Activated T-helper 17 cell treated with anti-CD3 and anti-CD28 coated beads, Interleukin-2, amount 50 U/mL, for 72 hours (primary cell): ENCODE results near the gene CALML4. TPM values are rescaled to one million over a fixed set of nuclear protein-coding genes. Genes with fewer than 3 reads are reported as not detected.
A peak's percentile ranks its signal among the peaks of the same experiment; 100 is the strongest.
"Not testable (repeated sequence)": the region's sequence is repeated elsewhere in the genome, so short reads cannot be mapped to it uniquely, and the experiment has no call there.

Source experiments
- ATAC-seq: fragments of 150-1000 bp; cut with Tn5 transposase; replicated peaks from 2 replicates; pipeline ENCODE4 v1.10.0; 2021; ENCODE audit warnings: mild to moderate bottlenecking, moderate library complexity
- H3K27ac Mint-ChIP-seq: one replicate; pipeline ENCODE4 v1.8.0; 2022; ENCODE audit warnings: mixed read lengths
- H3K27me3 Mint-ChIP-seq: one replicate; pipeline ENCODE4 v1.8.0; 2022; ENCODE audit warnings: mixed read lengths
- H3K36me3 Mint-ChIP-seq: one replicate; pipeline ENCODE4 v1.8.0; 2022; ENCODE audit warnings: low read depth, mild to moderate bottlenecking, mixed read lengths
- H3K4me1 Mint-ChIP-seq: one replicate; pipeline ENCODE4 v1.8.0; 2022; ENCODE audit warnings: mixed read lengths
- H3K4me3 Mint-ChIP-seq: one replicate; pipeline ENCODE4 v1.8.0; 2022; ENCODE audit warnings: mild to moderate bottlenecking, mixed read lengths
- H3K9me3 Mint-ChIP-seq: one replicate; pipeline ENCODE4 v1.8.0; 2022; ENCODE audit warnings: mixed read lengths
- total RNA-seq, 2 donors: library from RNA; stranded (reverse); gene quantifications; one replicate each; pipeline ENCODE4 v1.2.3, GENCODE V29; 2022

Gene CALML4, protein sequence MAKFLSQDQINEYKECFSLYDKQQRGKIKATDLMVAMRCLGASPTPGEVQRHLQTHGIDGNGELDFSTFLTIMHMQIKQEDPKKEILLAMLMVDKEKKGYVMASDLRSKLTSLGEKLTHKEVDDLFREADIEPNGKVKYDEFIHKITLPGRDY
- total RNA-seq = 10 to 100 TPM in 1 of 2 donors, 1 to 10 TPM in 1; 8.0 to 12.5 TPM

DNA sequence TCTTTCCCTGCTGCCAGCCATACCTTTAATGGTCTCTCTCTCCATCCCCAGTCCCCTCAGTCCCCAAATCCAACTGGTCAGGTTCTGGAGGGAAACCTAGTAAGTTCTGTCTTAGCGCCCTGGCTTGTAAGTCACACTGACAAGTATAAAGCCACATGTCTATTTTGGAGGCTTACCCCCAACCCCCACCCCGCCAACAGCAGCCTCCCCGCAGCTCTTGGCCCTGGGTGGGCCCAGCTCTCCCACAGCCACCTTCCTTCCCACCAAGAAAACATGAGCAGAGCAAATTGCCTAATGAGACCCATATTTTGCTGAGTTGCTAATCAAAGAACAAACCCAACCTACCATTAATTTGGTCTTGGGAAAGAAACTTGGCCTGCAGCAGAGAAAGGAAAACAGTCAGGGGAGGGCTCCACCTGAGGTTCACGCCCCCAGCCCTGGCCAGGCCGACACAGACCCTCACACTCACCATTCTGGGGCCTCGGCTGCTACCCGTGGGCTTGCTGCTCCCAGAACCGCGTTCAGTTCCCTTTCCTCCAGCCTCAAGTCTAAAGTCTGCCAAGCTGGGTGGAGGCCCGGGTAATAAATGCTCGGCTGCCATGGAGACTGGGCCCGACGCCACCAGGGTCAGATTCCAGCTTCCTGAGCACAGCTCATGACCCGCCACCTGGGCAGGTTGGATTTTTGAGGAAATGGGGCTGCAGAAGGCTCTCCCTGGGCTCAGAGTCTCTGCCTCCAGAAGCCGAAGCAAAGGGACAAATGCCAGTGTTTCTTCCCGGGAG, at the start of gene CALML4:
Gene CALML4, minus strand, starts transcription at position 557 of the 782 bp plus-strand sequence. Its CDS starts 85 bp downstream, at position 472.
- H3K4me1 Mint-ChIP-seq = peaks cover 11% of the 10 kb centered on the region
- no peaks in the 10 kb centered on the region for H3K27me3 Mint-ChIP-seq
- no peak within 1 kb of the TSS for H3K27ac Mint-ChIP-seq
- no peak for ATAC-seq
- H3K9me3 Mint-ChIP-seq = no peaks in the 10 kb centered on the region
- H3K36me3 Mint-ChIP-seq = no peaks in the 10 kb centered on the region
- H3K4me3 Mint-ChIP-seq = peak within 1 kb of the TSS; percentile 11

DNA sequence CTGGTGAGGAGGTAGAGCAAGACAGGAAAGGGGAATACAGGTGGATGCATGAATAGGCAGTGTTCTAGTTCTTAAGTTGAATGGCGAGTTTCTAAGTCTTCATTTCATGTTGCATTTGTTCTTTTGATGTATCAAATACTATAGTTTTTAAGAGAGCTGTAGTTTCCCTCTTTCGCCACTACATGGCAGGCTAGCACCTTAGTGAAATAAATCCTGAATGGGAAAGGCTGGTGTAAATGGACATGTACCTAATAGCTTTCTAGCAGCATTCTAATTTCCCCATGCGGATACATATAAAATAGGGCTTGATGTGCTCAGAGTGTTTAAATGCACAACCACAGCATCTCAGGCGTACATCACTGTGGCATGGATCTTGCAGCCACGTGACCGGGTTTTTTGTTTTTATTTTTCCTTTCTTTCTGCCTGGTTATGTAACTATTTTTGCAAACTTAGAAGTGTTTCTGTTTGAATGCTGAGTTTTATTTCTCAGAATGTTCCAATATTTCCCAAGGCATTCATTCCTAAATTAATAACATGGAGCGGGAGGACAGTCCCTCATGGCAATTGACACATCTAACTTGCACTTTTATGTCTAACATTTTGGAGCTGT, 47.9 kb upstream of the CALML4 start:
- H3K9me3 Mint-ChIP-seq = no peaks in the 10 kb centered on the region
- no peak overlapping the region for H3K27ac Mint-ChIP-seq
- H3K27me3 Mint-ChIP-seq = peaks cover 3% of the 10 kb centered on the region
- no peak overlapping the region for H3K4me3 Mint-ChIP-seq
- ATAC-seq = peak; percentile 41
- H3K36me3 Mint-ChIP-seq = no peaks in the 10 kb centered on the region
- no peaks in the 10 kb centered on the region for H3K4me1 Mint-ChIP-seq

DNA sequence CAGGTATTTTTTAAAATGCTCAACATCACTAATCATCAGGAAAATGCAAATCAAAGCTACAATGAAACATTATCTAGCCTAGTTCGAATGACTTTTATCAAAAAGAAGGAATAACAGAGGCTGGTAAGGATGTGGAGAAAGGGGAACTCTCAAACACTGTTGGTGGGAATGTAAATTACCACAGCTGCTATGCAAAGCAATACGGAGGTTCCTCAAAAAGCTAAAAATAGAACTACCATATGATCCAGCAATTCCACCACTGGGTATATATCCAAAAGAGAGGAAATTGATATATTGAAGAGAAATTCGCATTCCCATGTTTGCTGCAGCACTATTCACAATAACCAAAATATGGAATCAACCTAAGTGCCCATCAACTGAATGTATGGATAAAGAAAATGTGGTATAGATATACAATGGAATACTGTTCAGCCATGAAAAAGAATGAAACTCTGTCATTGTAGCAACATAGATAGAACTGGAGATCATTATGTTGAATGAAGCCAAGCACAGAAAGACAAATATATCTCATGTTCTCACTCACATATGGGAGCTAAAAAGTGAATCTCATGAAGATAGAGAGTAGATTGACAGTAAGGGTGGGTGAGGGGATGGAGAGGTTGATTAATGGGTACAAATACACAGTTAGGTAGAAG, 44.1 kb upstream of the CALML4 start:
- Mint-ChIP-seq H3K27ac (no peak overlapping the region), H3K4me1 (no peaks in the 10 kb centered on the region), H3K4me3 (no peak overlapping the region), H3K36me3 (no peaks in the 10 kb centered on the region), H3K9me3 (peaks cover 4% of the 10 kb centered on the region), H3K27me3 (peaks cover 9% of the 10 kb centered on the region)
- no peak for ATAC-seq

DNA sequence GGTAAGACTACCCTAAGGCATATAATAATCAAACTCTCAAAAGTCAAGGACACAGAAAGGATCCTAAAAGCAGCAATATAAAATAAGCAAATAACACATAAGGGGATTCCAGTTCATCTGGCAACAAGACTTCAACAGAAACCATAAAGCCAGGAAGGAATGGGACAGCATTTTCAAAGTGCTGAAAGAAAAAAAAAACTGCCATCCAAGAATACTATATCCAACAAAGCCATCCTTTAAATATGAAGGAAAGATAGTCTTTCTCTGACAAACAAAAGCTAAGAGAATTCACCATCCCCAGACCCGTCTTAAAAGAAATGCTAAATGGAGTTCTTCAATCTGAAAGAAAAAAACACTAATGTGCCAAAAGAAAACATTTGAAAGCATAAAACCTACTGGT, 39.1 kb upstream of the CALML4 start:
- peaks cover 7% of the 10 kb centered on the region for H3K27me3 Mint-ChIP-seq
- no peak overlapping the region for H3K27ac Mint-ChIP-seq
- no peaks in the 10 kb centered on the region for H3K4me1 Mint-ChIP-seq
- no peaks in the 10 kb centered on the region for H3K36me3 Mint-ChIP-seq
- no peak overlapping the region for H3K4me3 Mint-ChIP-seq
- ATAC-seq = no peak
- H3K9me3 Mint-ChIP-seq = peaks cover 4% of the 10 kb centered on the region

DNA sequence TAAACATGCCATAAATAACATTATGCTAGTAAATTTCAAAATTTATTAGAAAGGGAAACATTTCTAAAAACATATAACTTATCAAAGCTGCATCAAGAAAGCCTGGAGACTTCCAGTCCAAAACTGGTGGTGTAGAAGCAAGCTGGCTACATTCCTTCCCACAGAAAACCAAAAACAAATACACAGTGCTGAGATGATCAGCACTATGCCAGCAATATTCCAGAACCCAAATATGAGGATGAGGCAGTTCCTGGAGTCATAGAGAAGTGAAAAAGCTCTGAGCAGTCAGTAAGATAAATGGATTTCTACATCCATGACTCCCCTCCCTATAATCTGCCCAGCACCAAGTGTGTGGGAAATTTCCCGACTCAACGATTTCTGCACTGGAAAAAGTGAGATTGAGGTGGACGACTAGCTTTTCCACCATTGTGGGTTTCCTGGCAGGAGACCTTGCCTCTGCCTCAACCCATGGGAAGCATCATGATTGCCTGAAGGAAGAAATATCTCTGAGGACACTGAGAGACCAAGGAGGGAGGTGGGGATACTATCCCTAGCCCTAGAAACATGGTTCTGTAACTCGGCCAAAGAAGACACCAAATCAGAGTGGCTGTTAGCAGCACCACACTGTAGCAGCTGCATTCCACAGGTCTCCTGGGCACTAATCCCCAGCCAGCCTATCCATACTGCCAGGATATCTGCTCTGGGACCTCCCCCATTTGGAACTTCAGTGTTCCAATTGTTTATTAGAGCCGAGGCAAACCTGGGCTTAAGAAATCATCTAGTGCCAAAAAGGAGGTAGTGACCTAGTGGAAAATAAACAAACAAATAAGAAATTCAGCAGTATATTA, 36.2 kb upstream of the CALML4 start:
- ATAC-seq = no peak
- H3K4me1 Mint-ChIP-seq = no peaks in the 10 kb centered on the region
- no peak overlapping the region for H3K27ac Mint-ChIP-seq
- peaks cover 1% of the 10 kb centered on the region for H3K27me3 Mint-ChIP-seq
- peaks cover 4% of the 10 kb centered on the region for H3K9me3 Mint-ChIP-seq
- H3K4me3 Mint-ChIP-seq = no peak overlapping the region
- H3K36me3 Mint-ChIP-seq = no peaks in the 10 kb centered on the region

DNA sequence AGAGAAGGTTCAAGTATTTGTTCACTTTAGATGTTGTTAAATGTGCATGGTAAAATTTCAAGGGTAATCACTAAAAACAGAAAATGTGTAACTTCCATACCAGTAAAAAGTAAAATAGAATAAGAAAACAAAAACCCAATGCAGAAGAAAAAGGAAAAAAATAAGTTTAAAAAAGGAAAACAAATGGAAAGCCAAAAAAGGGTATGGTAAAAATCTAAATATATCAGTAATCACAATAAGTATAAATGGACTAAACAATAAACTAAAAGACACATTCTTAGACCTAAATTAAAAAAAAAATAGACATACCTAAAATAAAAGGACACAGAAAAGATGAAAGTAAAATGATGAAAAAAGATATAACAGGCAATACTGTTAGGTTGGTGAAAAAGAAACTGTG, 33.9 kb upstream of the CALML4 start:
- Mint-ChIP-seq H3K27ac (no peak overlapping the region), H3K4me1 (no peaks in the 10 kb centered on the region), H3K9me3 (no peaks in the 10 kb centered on the region), H3K27me3 (no peaks in the 10 kb centered on the region), H3K4me3 (no peak overlapping the region), H3K36me3 (no peaks in the 10 kb centered on the region)
- no peak for ATAC-seq

DNA sequence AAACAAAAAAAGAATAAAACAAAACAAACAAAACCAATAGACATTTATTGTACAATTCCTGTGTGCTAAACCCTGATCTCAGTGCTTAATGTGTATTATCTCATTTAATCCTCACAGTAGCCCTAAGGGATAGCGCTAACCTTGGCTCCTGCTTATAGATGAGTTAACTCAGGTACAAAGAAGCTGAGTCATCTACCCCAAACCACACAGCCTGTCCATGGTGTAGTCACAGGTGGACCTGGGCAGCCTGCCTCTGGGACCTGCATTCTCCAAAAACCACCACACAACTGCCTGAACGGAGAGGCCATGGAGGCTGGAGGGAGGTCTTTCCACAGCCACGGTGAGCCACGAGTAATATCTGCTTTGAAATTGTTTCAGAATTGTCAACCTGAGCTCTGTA, 29.9 kb upstream of the CALML4 start:
- no peak for ATAC-seq
- Mint-ChIP-seq H3K36me3 (peaks cover 1% of the 10 kb centered on the region), H3K4me3 (no peak overlapping the region), H3K9me3 (no peaks in the 10 kb centered on the region), H3K27me3 (peaks cover 3% of the 10 kb centered on the region), H3K27ac (no peak overlapping the region), H3K4me1 (peaks cover 8% of the 10 kb centered on the region)

DNA sequence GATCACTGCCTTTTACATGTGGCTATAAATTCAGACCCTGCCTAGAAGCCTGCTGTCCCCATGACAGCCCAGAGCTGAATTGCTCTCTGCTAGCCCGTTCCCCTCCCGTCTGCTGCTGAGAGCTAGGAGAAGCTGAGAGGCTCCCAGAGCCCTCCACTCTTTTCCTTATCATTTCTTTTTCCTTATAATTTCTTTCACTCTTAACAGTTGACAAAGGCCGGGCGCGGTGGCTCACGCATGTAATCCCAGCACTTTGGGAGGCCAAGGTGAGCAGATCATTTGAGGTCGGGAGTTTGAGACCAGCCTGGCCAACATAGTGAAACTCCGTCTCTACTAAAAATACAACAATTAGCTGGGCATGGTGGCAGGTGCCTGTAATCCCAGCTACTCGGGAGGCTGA, 29.4 kb upstream of the CALML4 start:
- ATAC-seq, H3K4me3 Mint-ChIP-seq, H3K36me3 Mint-ChIP-seq, H3K9me3 Mint-ChIP-seq, H3K27ac Mint-ChIP-seq, H3K27me3 Mint-ChIP-seq: not testable (repeated sequence)
- peaks cover 12% of the 10 kb centered on the region for H3K4me1 Mint-ChIP-seq

DNA sequence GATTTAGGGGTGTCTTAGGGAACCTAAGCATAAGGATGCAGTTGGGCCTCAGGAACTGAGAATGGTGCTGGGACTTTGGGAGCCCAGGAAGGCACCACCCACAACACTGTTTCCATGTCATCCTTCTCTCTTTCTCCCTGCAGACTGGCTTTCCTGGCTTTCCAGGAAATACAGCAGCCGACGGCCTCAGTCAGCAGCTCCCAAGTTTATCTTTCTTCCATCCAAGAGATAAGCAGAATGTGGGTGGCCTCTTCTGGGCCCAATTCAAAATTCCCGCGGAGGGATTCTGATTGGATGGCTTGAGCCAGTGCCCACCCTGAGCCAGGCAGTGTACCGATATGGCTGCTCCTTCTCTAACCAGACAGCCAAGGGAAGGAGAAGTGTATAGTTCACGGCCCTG, 28.9 kb upstream of the CALML4 start:
- no peak for ATAC-seq
- Mint-ChIP-seq H3K9me3 (no peaks in the 10 kb centered on the region), H3K27me3 (peaks cover 3% of the 10 kb centered on the region), H3K4me1 (peaks cover 12% of the 10 kb centered on the region), H3K36me3 (peaks cover 5% of the 10 kb centered on the region), H3K27ac (no peak overlapping the region), H3K4me3 (no peak overlapping the region)

DNA sequence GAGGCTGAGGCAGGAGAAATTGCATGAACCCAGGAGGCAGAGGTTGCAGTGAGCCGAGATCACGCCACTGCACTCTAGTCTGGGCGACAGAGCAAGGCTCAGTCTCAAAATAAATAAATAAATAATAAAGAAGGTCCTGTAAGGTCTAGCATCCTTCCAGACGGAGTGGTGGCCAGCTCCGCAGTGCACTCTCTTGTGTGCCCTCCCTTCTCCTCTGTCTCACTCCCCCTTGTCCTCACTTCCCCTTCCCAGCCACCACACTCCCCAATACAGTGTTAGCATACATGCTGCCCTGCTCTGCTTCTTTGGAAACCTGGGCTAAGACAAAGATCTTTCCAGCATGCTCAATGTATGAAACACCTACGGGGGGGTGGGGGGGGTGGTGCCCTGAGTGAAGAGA, 27.8 kb upstream of the CALML4 start:
- peaks cover 21% of the 10 kb centered on the region for H3K4me1 Mint-ChIP-seq

DNA sequence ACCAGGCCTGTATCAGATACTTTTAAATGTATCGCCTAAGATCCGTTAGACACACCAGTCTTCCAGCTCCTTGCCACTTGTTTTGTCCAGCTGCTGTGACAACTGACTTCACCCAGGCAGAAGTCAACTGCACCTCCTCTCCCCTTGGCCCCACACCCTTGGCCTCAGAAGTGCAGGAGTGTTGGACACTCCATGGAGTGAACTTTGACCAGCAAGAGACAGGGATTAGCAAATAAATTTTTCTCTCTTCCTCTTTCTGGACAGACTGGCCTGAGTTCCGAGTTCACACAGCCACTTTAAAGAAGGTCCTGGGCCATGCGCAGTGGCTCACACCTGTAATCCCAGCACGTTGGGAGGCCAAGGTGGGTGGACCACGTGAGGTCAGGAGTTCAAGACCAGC, 27.3 kb upstream of the CALML4 start:
- Mint-ChIP-seq H3K36me3 (peaks cover 5% of the 10 kb centered on the region), H3K9me3 (no peaks in the 10 kb centered on the region)

More for the DNA sequence above, 27.8 kb upstream of the CALML4 start:
- Mint-ChIP-seq H3K36me3 (peaks cover 5% of the 10 kb centered on the region), H3K27me3 (peaks cover 3% of the 10 kb centered on the region), H3K9me3 (no peaks in the 10 kb centered on the region), H3K27ac (no peak overlapping the region), H3K4me3 (no peak overlapping the region)
- no peak for ATAC-seq

DNA sequence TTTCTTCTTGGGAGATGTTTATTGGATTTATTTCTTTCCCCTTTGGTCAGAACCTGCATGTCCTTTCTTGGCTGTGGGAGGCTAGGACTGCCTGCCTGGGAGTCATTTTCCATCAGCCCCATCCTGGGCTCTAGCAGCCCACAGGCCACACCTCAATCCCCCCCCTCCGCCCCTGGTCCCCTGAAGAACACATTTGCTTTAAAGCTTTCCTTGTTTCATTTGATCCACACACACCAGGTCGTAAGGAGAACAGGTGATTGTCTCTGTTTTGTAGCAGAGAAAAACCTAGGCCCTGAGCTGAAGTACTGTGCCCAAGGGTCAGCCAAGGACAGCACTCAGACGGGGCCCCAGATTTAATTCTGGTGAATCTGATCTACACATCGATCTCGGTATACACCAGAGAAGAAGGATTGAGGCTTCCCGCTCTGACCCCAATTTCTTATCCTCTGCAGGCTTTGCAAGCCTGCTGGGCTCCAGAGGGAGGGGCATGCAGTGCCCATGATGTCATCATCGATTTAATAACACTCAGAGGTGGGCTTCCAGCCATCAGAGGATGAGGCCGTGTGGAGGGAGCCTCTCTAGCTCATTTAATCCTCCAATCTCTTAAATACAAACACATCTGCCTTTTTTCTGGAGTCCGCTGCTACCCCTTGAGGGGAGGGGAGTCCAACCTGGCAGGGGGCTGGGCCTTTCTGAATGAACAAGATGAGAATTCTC, 26.1 kb upstream of the CALML4 start:
- Mint-ChIP-seq H3K36me3 (peaks cover 5% of the 10 kb centered on the region), H3K27me3 (peaks cover 3% of the 10 kb centered on the region), H3K9me3 (no peaks in the 10 kb centered on the region), H3K4me1 (peaks cover 26% of the 10 kb centered on the region), H3K27ac (peak overlapping the region; percentile 33), H3K4me3 (peak overlapping the region; percentile 87)
- ATAC-seq = no peak

More for the DNA sequence above, 27.3 kb upstream of the CALML4 start:
- Mint-ChIP-seq H3K4me1 (peaks cover 26% of the 10 kb centered on the region), H3K4me3 (no peak overlapping the region), H3K27ac (no peak overlapping the region), H3K27me3 (peaks cover 3% of the 10 kb centered on the region)
- ATAC-seq = no peak

DNA sequence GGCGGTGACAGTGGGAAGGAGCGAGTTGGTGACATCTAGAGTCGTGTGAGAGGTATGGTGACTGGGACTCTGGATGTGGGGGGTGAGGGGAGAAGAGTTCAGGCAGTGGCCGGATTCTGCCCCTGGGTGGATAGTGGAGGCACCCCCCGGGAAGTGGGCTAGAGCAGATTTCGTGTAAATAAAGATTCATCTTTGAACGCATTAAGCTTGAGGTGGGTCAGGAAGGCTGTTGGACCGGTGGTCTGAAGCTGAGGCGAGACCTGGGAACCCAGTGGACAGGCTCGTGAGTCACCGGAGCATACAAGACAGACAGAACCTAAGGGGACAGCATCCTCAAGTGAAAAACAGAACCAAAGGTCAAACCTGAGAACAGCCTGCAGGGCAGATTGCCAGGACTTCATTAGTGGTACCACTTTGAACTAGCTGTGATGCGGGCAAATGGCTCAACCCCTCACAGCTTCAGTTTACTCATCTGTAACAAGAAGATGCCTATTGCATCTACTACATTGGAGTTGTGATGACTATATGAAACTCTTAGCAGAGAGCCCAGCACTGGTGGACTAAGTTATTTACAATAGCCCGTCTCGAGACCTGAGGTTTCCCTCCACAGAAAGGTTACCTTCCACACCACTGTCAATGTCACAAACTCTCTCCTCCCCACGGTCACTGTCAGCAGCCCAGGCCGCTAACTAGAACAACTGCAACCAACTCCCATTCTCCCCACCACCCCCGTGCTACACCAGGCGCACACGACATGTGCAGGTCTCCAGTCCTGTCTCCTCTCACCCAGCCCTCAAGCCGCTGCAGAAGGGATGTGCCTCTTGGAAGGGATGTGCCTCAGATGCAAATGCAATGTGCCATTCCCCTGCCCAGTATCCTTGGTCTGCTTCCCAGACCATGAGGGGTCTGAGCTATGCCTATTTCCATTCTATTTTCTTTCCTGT, 25.3 kb upstream of the CALML4 start:
- Mint-ChIP-seq H3K36me3 (peaks cover 5% of the 10 kb centered on the region), H3K9me3 (no peaks in the 10 kb centered on the region), H3K4me3 (peak overlapping the region; percentile 87), H3K27me3 (peaks cover 3% of the 10 kb centered on the region), H3K27ac (peak overlapping the region; percentile 69), H3K4me1 (peaks cover 26% of the 10 kb centered on the region)
- no peak for ATAC-seq
